CD4-positive, alpha-beta T cell treated with Interferon gamma for 1 hour (primary cell): ENCODE data around the gene SRSF4.
"Not testable (repeated sequence)": the region's sequence is repeated elsewhere in the genome, so short reads cannot be mapped to it uniquely, and the experiment has no call there.

Source experiments
- DNase-seq: peaks from one replicate; pipeline ENCODE4 v3.0.0-alpha.2; 2020

Gene SRSF4

GRCh38 chr1:29181413-29182225, at the start of gene SRSF4:
TSS of gene SRSF4 (minus strand) at chr1:29181900. CDS start at chr1:29181752, 148 bp downstream.
- DNase-seq = peak; percentile 98

- peak; percentile 92 for DNase-seq
These were observed 49.1 kb upstream of the SRSF4 start, which contains the start of gene MECR for GRCh38 chr1:29230553-29231378. TSS of gene MECR (minus strand) at chr1:29230934. CDS start at chr1:29230906, 28 bp downstream.

- DNase-seq = no peak
These were observed 48.5 kb upstream of the SRSF4 start for GRCh38 chr1:29230204-29230552.

- DNase-seq = no peak
These were observed 45.8 kb upstream of the SRSF4 start for GRCh38 chr1:29227511-29227910.

- no peak for DNase-seq
These were observed 43.7 kb upstream of the SRSF4 start for GRCh38 chr1:29225361-29225760.

GRCh38 chr1:29224356-29224837, 42.7 kb upstream of the SRSF4 start:
- no peak for DNase-seq

- DNase-seq = no peak
These were observed 41.8 kb upstream of the SRSF4 start for GRCh38 chr1:29223521-29223920.

GRCh38 chr1:29222686-29223085, 41.0 kb upstream of the SRSF4 start:
- DNase-seq = no peak

GRCh38 chr1:29222260-29222659, 40.6 kb upstream of the SRSF4 start:
- not testable (repeated sequence) for DNase-seq

GRCh38 chr1:29221296-29221695, 39.6 kb upstream of the SRSF4 start:
- no peak for DNase-seq

- DNase-seq = no peak
These were observed 36.5 kb upstream of the SRSF4 start for GRCh38 chr1:29218223-29218622.

GRCh38 chr1:29217633-29218032, 35.9 kb upstream of the SRSF4 start:
- no peak for DNase-seq

- no peak for DNase-seq
These were observed 31.4 kb upstream of the SRSF4 start for GRCh38 chr1:29213055-29213454.

GRCh38 chr1:29211086-29212030, 29.7 kb upstream of the SRSF4 start:
- DNase-seq = no peak

GRCh38 chr1:29210278-29211085, 28.8 kb upstream of the SRSF4 start:
- no peak for DNase-seq

- DNase-seq = no peak
These were observed 27.5 kb upstream of the SRSF4 start for GRCh38 chr1:29209173-29209572.

GRCh38 chr1:29208442-29208841, 26.7 kb upstream of the SRSF4 start:
- no peak for DNase-seq

- DNase-seq = peak; percentile 77
These were observed 21.1 kb upstream of the SRSF4 start for GRCh38 chr1:29202584-29203340.

- DNase-seq = no peak
These were observed 20.4 kb upstream of the SRSF4 start for GRCh38 chr1:29202053-29202452.

GRCh38 chr1:29201595-29202051, 19.9 kb upstream of the SRSF4 start:
- DNase-seq = no peak
